ENCODE results near the gene PXDN.
"Not testable (repeated sequence)": the region's sequence is repeated elsewhere in the genome, so short reads cannot be mapped to it uniquely, and the experiment has no call there.

Gene PXDN

GRCh38 chr2:1739961-1740715 lies 4.2 kb downstream of the PXDN start:
- DNase-seq, result no peak

- DNase-seq, result no peak
These were observed 4.9 kb downstream of the PXDN start for GRCh38 chr2:1739322-1739957.

GRCh38 chr2:1738646-1739302 lies 5.5 kb downstream of the PXDN start:
- no peak for DNase-seq

- DNase-seq, result no peak
These were observed 6.2 kb downstream of the PXDN start for GRCh38 chr2:1738163-1738562.

DNA sequence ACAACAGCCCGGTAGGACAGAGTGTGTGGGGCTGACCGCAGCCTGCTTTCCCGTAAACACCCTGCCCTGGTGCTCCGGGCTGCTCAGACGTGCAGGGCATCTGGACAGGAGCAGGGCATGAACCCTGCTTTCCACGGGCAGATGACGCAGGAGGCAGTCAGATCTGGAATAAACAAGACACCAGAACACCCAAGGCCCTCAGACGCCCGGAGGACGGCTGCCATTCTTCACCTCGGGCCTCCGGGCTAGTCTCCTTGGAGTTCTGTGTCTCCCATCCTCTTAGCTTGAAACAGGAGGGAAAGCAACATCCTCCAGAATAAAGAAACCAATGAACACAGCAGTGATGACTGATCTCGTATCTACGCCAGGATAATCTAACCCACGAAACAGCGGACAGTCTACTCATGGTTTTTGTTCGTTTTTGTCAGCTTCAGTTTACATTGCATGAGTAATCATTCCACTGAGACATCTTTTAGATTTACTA lies 7.3 kb downstream of the PXDN start:
- no peak for DNase-seq

DNA sequence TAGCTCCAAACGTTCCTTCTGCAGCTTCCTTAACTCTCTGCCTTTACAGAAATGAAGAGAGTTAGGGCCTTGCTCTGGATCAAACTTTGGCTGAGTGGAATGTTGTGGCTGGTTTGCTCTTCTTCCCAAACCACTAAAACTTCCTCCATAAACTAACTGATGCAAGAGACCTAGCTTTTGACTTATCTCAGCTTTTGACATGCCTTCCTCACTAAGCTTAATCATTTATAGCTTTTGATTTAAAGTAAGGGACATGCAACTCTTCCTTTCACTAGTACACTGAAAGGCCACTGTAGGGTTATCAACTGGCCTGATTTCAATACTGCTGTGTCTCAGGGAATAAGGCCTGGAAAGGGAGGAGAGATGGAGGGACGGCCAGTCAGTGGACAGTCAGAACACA lies 8.3 kb downstream of the PXDN start:
- DNase-seq, result no peak

- DNase-seq, result not testable (repeated sequence)
These were observed 11.0 kb downstream of the PXDN start for GRCh38 chr2:1733298-1733697.

DNA sequence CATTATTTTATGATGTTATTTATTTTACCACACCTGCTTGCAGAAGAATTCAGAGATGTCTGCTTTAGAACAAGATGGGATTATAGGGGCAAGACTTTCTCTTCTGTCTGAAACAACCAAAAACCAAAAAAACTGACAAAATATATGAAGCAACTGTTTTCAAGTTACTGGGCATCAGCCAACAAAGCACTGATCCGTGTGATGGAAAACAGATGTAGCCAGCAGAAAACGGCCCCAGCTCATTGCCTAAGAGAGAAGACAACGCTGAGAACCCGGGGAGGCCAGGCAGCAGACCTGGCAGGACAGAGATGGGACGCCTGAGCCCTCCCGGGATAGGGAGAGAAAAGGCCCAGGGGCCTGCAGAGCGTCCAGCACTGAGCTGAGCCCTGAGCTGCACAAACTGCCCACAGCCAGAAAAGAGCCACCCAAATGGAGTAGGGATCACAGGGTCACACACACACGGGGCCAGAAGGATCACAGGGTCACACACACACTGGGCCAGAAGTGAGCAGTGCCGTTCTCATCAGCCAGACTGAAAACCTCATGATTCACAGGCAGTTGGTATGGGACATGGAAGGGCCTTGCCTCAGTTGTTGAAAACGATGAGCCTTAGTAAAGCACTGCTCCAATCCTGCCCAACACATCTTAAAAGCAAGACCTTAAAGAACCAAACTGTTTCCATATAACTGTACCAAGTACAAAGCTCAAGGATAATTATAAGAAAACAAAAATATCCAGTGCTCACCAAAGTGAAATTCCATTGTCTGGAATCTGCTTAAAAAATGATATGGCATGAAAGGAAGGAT lies 12.1 kb downstream of the PXDN start:
- no peak for DNase-seq

- DNase-seq, result no peak
These were observed 12.8 kb downstream of the PXDN start for GRCh38 chr2:1731447-1731962.

GRCh38 chr2:1730015-1730927 lies 14.0 kb downstream of the PXDN start:
- DNase-seq, result no peak

DNA sequence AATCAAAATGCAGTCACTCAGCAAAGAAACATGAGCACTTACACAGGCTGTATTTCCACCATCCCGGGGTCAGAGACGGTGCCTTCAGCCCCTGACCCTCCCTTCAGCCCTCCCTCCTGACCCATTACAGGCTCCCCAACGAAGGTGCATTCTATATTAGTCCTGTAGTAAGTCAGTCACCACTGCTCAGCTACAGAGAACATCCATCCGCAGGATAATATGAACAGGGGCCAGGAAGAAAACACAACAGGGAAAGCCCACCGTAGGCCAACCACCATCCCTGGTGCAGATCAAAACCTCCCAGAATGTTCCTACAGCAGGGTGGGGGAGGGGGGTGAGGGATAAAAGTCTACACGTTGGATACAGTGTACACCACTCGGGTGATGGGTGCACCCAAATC lies 15.1 kb downstream of the PXDN start:
- no peak for DNase-seq

- DNase-seq, result no peak
These were observed 15.5 kb downstream of the PXDN start for GRCh38 chr2:1728821-1729220.

DNA sequence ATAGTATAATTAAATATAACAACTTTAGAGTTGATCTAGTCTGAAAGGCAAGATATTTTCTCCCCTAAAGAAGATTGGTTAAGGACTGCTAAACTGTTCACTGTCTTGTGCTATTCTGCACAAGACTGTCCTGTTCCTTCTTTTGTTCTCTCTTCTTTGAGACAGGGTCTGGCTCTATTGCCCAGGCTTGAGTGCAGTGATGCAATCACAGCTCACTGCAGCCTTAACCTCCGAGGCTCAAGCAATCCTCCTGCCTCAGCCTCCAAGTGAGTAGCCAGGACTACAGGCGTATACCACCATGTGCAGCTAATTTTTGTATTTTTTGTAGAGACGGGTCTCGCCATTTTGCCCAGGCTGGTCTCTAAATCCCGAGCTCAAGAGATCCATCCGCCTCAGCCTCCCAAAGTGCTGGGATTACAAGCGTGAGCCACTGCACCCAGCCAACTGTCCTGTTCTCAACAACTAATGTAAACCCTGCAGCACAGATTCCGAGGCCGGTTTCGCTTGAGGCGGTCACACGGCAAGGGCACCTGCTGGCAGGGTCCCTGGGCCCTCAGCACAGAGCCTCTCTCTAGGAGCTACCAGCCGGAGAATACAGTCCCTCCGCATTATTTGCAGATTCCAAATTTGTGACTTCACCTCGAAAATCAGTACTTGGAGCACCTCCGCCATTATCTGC lies 16.4 kb downstream of the PXDN start:
- no peak for DNase-seq

- DNase-seq, result no peak
These were observed 17.1 kb downstream of the PXDN start for GRCh38 chr2:1727101-1727771.

DNA sequence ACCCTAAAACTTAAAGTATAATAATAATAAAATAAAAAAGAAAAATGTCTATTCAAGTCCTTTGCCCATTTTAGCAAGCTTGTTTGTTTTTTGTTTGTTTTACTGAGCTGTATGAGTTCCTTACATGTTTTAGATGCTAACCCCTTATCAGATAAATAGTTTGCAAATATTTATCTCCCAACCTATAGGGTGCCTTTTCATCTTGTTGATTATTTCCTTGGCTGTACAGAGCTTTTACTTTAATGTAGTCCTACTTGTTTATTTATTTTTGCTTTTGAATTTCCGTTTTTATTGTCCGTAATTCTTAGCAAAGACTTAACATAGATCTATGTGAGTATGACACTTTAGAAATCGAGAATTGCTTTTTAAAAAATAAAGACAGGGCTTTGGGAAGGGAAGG lies 17.8 kb downstream of the PXDN start:
- DNase-seq, result no peak

GRCh38 chr2:1724351-1724750 lies 20.0 kb downstream of the PXDN start:
- DNase-seq, result not testable (repeated sequence)

GRCh38 chr2:1723397-1724042 lies 20.8 kb downstream of the PXDN start:
- no peak for DNase-seq

DNA sequence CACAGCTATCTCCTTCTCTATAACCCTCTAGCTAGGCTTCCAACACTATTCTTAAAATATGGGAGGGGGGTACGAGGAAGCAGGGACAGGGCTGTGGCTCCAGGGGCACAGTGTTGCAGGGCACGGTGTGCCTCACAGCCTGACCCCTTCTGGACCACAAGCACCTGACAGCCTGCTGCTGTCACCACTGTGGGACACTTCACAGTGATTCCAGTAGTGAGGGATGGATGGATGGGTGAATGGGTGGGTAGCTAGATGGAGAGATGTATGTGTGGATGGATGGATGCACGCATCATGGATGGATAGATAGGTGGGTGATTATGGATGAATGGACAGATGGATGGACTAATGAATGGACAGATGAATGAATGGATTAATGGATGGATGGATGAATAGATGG lies 21.6 kb downstream of the PXDN start:
- DNase-seq, result no peak

DNA sequence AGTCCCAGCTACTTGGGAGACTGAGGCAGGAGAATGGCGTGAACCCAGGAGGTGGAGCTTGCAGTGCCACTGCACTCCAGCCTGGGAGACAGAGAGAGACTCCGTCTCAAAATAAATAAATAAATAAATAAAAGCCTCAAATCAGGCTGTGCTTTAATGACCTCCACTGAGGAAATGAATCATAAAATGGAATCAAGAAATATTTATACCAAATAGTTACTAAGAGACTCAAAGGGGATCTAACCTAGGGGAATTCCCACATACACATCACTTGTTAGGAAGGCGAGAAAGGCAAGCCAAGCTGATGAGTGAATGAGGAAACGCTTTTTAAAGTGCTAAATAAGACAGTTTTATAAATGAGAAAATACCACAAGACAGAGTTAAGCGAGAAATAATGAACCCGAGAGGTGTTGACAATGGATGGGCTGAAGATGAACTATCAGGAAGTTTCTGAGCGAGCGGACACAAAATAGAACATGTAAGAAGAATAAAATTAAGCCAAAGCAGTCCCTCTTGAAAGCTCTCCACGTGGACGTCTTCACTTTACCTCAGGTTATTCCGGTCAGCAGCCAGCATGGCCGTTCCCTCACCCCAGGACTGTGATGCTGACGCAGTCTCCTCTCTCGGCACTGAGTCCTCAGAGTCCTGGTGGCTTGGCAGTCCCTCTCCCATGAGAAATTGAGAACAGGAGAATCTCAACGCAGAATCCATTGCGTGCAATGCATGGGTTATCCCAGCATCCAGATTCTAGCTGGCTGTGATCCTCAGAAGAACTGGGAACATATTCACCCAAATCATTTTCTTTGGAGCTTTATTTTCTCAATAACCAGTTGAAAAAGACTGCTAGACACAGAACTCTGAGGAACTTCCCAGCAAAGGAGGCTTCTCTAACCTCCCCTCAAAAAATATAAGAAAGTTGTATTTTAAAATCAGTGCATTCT lies 22.3 kb downstream of the PXDN start:
- no peak for DNase-seq

Data from NCI-H1930 (cell line).